ENCODE data around the gene SULT1E1.
A peak's percentile ranks its signal among the peaks of the same experiment; 100 is the strongest.

SULT1E1 gene

GRCh38 chr4:69881173-69881773, 21.3 kb upstream of the SULT1E1 start:
- Histone ChIP-seq H3K4me2 (no peak overlapping the region), H3K27me3 (ENCODE audit: insufficient read depth, low read depth) (no peaks in the 10 kb centered on the region), H3K4me1 (ENCODE audit: low read depth, poor library complexity, severe bottlenecking) (no peaks in the 10 kb centered on the region), H3K9ac (no peak overlapping the region), H3K4me3 (IDR thresholded peaks at IDR 0.05; ENCODE audit: insufficient read depth, low read depth, low read length) (no peak overlapping the region), H3K27ac (no peak overlapping the region), H2AFZ (ENCODE audit: low read depth) (no peak overlapping the region), H3K79me2 (ENCODE audit: insufficient read depth, low read depth) (no peaks in the 10 kb centered on the region), H4K20me1 (ENCODE audit: insufficient read depth) (no peaks in the 10 kb centered on the region), H3K36me3 (ENCODE audit: insufficient read depth) (no peaks in the 10 kb centered on the region)
- TF ChIP-seq CTCF (conservative IDR thresholded peaks at IDR 0.05; ENCODE audit: low read depth, low read length): peak; percentile 80

GRCh38 chr4:69878250-69878649, 18.3 kb upstream of the SULT1E1 start:
- H3K27ac ChIP-seq: no peak overlapping the region
- H3K4me2 ChIP-seq: no peak overlapping the region
- no peaks in the 10 kb centered on the region for H3K36me3 ChIP-seq (ENCODE audit: insufficient read depth)
- no peak overlapping the region for H3K4me3 ChIP-seq (IDR thresholded peaks at IDR 0.05; ENCODE audit: insufficient read depth, low read depth, low read length)
- H3K4me1 ChIP-seq (ENCODE audit: low read depth, poor library complexity, severe bottlenecking): no peaks in the 10 kb centered on the region
- H4K20me1 ChIP-seq (ENCODE audit: insufficient read depth): no peaks in the 10 kb centered on the region
- no peak overlapping the region for H2AFZ ChIP-seq (ENCODE audit: low read depth)
- H3K79me2 ChIP-seq (ENCODE audit: insufficient read depth, low read depth): no peaks in the 10 kb centered on the region
- no peak for TF ChIP-seq CTCF (conservative IDR thresholded peaks at IDR 0.05; ENCODE audit: low read depth, low read length)
- H3K9ac ChIP-seq: no peak overlapping the region
- H3K27me3 ChIP-seq (ENCODE audit: insufficient read depth, low read depth): no peaks in the 10 kb centered on the region

- no peaks in the 10 kb centered on the region for H3K79me2 ChIP-seq (ENCODE audit: insufficient read depth, low read depth)
- H3K27ac ChIP-seq: no peak overlapping the region
- H4K20me1 ChIP-seq (ENCODE audit: insufficient read depth): no peaks in the 10 kb centered on the region
- H3K4me2 ChIP-seq: no peak overlapping the region
- no peaks in the 10 kb centered on the region for H3K27me3 ChIP-seq (ENCODE audit: insufficient read depth, low read depth)
- no peak overlapping the region for H3K4me3 ChIP-seq (IDR thresholded peaks at IDR 0.05; ENCODE audit: insufficient read depth, low read depth, low read length)
- H3K9ac ChIP-seq: no peak overlapping the region
- H2AFZ ChIP-seq (ENCODE audit: low read depth): no peak overlapping the region
- H3K36me3 ChIP-seq (ENCODE audit: insufficient read depth): no peaks in the 10 kb centered on the region
- no peaks in the 10 kb centered on the region for H3K4me1 ChIP-seq (ENCODE audit: low read depth, poor library complexity, severe bottlenecking)
- TF ChIP-seq CTCF (conservative IDR thresholded peaks at IDR 0.05; ENCODE audit: low read depth, low read length): no peak
These were observed 17.5 kb upstream of the SULT1E1 start for GRCh38 chr4:69877453-69877852.

GRCh38 chr4:69876071-69876470, 16.1 kb upstream of the SULT1E1 start:
- H3K27ac ChIP-seq: no peak overlapping the region
- H3K4me2 ChIP-seq: no peak overlapping the region
- H2AFZ ChIP-seq (ENCODE audit: low read depth): no peak overlapping the region
- no peaks in the 10 kb centered on the region for H3K79me2 ChIP-seq (ENCODE audit: insufficient read depth, low read depth)
- no peaks in the 10 kb centered on the region for H3K27me3 ChIP-seq (ENCODE audit: insufficient read depth, low read depth)
- TF ChIP-seq CTCF (conservative IDR thresholded peaks at IDR 0.05; ENCODE audit: low read depth, low read length): no peak
- H3K4me3 ChIP-seq (IDR thresholded peaks at IDR 0.05; ENCODE audit: insufficient read depth, low read depth, low read length): no peak overlapping the region
- no peaks in the 10 kb centered on the region for H4K20me1 ChIP-seq (ENCODE audit: insufficient read depth)
- no peaks in the 10 kb centered on the region for H3K36me3 ChIP-seq (ENCODE audit: insufficient read depth)
- H3K4me1 ChIP-seq (ENCODE audit: low read depth, poor library complexity, severe bottlenecking): no peaks in the 10 kb centered on the region
- H3K9ac ChIP-seq: no peak overlapping the region
